ENCODE measurements around the gene IRF6. TPM values are rescaled to one million over a fixed set of nuclear protein-coding genes. Genes with fewer than 3 reads are reported as not detected.

IRF6 gene
- total RNA-seq, 1 donor from 2014 or later = 43.3 TPM

GRCh38 chr1:209839875-209840546 is 34.1 kb upstream of the IRF6 start:
- no peak overlapping the region for H3K4me3 ChIP-seq
- H3K27ac ChIP-seq (replicated peaks) = no peak overlapping the region
- peaks cover 98% of the 10 kb centered on the region for H3K36me3 ChIP-seq
- peaks cover 2% of the 10 kb centered on the region for H3K4me1 ChIP-seq
- H3K9me3 ChIP-seq (replicated peaks) = no peaks in the 10 kb centered on the region
- no peak for TF ChIP-seq CTCF (IDR thresholded peaks at IDR 0.05; ENCODE audit: borderline replicate concordance)
- DNase-seq = no peak
- no peaks in the 10 kb centered on the region for H3K27me3 ChIP-seq (ENCODE audit: low read depth)
- intact Hi-C loops (cut with micrococcal nuclease) = no loop called here

GRCh38 chr1:209838537-209838936 is 32.6 kb upstream of the IRF6 start:
- Histone ChIP-seq H3K36me3 (peaks cover 98% of the 10 kb centered on the region), H3K9me3 (replicated peaks) (no peaks in the 10 kb centered on the region), H3K4me1 (no peaks in the 10 kb centered on the region), H3K27ac (replicated peaks) (no peak overlapping the region), H3K27me3 (ENCODE audit: low read depth) (no peaks in the 10 kb centered on the region), H3K4me3 (no peak overlapping the region)
- DNase-seq = no peak
- intact Hi-C loops (cut with micrococcal nuclease) = no loop called here
- TF ChIP-seq CTCF (IDR thresholded peaks at IDR 0.05; ENCODE audit: borderline replicate concordance) = no peak

GRCh38 chr1:209837671-209838070 is 31.7 kb upstream of the IRF6 start:
- Histone ChIP-seq H3K36me3 (peaks cover 98% of the 10 kb centered on the region), H3K27me3 (ENCODE audit: low read depth) (no peaks in the 10 kb centered on the region), H3K9me3 (replicated peaks) (no peaks in the 10 kb centered on the region), H3K4me3 (no peak overlapping the region), H3K27ac (replicated peaks) (no peak overlapping the region), H3K4me1 (no peaks in the 10 kb centered on the region)
- TF ChIP-seq CTCF (IDR thresholded peaks at IDR 0.05; ENCODE audit: borderline replicate concordance) = no peak
- intact Hi-C loops (cut with micrococcal nuclease) = no loop called here
- DNase-seq = no peak

- intact Hi-C loops (cut with micrococcal nuclease) = no loop called here
- H3K4me3 ChIP-seq = no peak overlapping the region
- H3K27me3 ChIP-seq (ENCODE audit: low read depth) = no peaks in the 10 kb centered on the region
- TF ChIP-seq CTCF (IDR thresholded peaks at IDR 0.05; ENCODE audit: borderline replicate concordance) = no peak
- H3K4me1 ChIP-seq = no peaks in the 10 kb centered on the region
- peaks cover 98% of the 10 kb centered on the region for H3K36me3 ChIP-seq
- DNase-seq = no peak
- H3K9me3 ChIP-seq (replicated peaks) = no peaks in the 10 kb centered on the region
- no peak overlapping the region for H3K27ac ChIP-seq (replicated peaks)
These were observed 29.9 kb upstream of the IRF6 start for GRCh38 chr1:209835782-209836298.

- H3K27ac ChIP-seq (replicated peaks) = no peak overlapping the region
- peaks cover 30% of the 10 kb centered on the region for H3K4me1 ChIP-seq
- DNase-seq = no peak
- H3K4me3 ChIP-seq = no peak overlapping the region
- H3K36me3 ChIP-seq = peaks cover 62% of the 10 kb centered on the region
- H3K9me3 ChIP-seq (replicated peaks) = no peaks in the 10 kb centered on the region
- TF ChIP-seq CTCF (IDR thresholded peaks at IDR 0.05; ENCODE audit: borderline replicate concordance) = no peak
- intact Hi-C loops (cut with micrococcal nuclease) = no loop called here
- H3K27me3 ChIP-seq (ENCODE audit: low read depth) = no peaks in the 10 kb centered on the region
These were observed 25.7 kb upstream of the IRF6 start for GRCh38 chr1:209831615-209832014.
